HEK293 (cell line): ENCODE measurements around the gene ARMC2.

Experiments
- CTCF ChIA-PET: fragments of 350-600 bp; formaldehyde crosslinking; extraction: SDS; loops from one replicate; lab custom pipeline; 2021; ENCODE audit warnings: antibody characterized with exemption; lab: Yijun Ruan, JAX
- POLR2A ChIA-PET: fragments of 300-600 bp; formaldehyde crosslinking; extraction: SDS; loops from one replicate; lab custom pipeline; 2020; ENCODE audit warnings: antibody characterized with exemption, inconsistent platforms; lab: Yijun Ruan, JAX
- H3K27ac ChIP-seq: fragments of 200-500 bp; sonication (Bioruptor generic); 2 replicates; pipeline ENCODE4 v1.5.1; 2014; ENCODE audit warnings: low read depth, low read length, control low read depth, inconsistent platforms; ENCODE audit errors: extremely low read depth
- H3K36me3 ChIP-seq, 2 experiments: fragments of 200-500 bp in 1 of 2; sonication (Bioruptor generic) in 1 of 2; 1 replicate in 1 of 2; 2 replicates in 1 of 2; pipeline ENCODE4 v1.5.1; 2014 to 2017; ENCODE audit warnings: inconsistent platforms in 2 of 2, low read length in 2 of 2; ENCODE audit not compliant: control insufficient read depth in 2 of 2, insufficient read depth in 1 of 2
- H3K4me1 ChIP-seq: fragments of 200-500 bp; sonication (Bioruptor generic); 2 replicates; pipeline ENCODE4 v1.5.1; 2014; ENCODE audit warnings: mild to moderate bottlenecking, low read length, inconsistent platforms; ENCODE audit not compliant: control insufficient read depth, insufficient read depth
- H3K4me3 ChIP-seq: 2 replicates; pipeline ENCODE4 v1.5.1; 2011; ENCODE audit warnings: low read depth, mild to moderate bottlenecking, control low read depth, low read length, moderate library complexity
- H3K9me3 ChIP-seq: fragments of 200-500 bp; sonication (Bioruptor generic); 2 replicates; pipeline ENCODE4 v1.5.1; 2014; ENCODE audit warnings: low read depth, low read length, inconsistent platforms; ENCODE audit not compliant: control insufficient read depth, insufficient read depth
- BCL11A ChIP-seq: fragments of 450-650 bp; formaldehyde crosslinking; IDR thresholded peaks from 2 replicates; pipeline ENCODE4 v1.5.1; 2016; ENCODE audit warnings: low read depth, missing biosample characterization, missing genetic modification characterization
- SP2 ChIP-seq: fragments of 450-650 bp; formaldehyde crosslinking; IDR thresholded peaks from 2 replicates; pipeline ENCODE4 v1.5.1; 2016; ENCODE audit warnings: missing biosample characterization, missing genetic modification characterization
- SP7 ChIP-seq: fragments of 450-650 bp; formaldehyde crosslinking; IDR thresholded peaks from 2 replicates; pipeline ENCODE4 v1.5.1; 2016; ENCODE audit warnings: missing biosample characterization, missing genetic modification characterization
- TRIM28 ChIP-seq: IDR thresholded peaks from 2 replicates; pipeline ENCODE4 v1.6.1; 2011; ENCODE audit warnings: low read length, control low read depth, borderline replicate concordance
- ZBTB48 ChIP-seq: fragments of 450-650 bp; formaldehyde crosslinking; IDR thresholded peaks from 2 replicates; pipeline ENCODE4 v1.5.1; 2016; ENCODE audit warnings: missing biosample characterization, missing genetic modification characterization
- ZEB2 ChIP-seq: fragments of 450-650 bp; formaldehyde crosslinking; IDR thresholded peaks from 2 replicates; pipeline ENCODE4 v1.5.1; 2016; ENCODE audit warnings: missing biosample characterization, missing genetic modification characterization
- ZFP3 ChIP-seq: fragments of 450-650 bp; formaldehyde crosslinking; IDR thresholded peaks from 2 replicates; pipeline ENCODE4 v1.5.1; 2016; ENCODE audit warnings: low read depth, missing biosample characterization, missing genetic modification characterization
- ZFP41 ChIP-seq: fragments of 450-650 bp; formaldehyde crosslinking; IDR thresholded peaks from 2 replicates; pipeline ENCODE4 v1.5.1; 2016; ENCODE audit warnings: missing biosample characterization, missing genetic modification characterization, borderline replicate concordance
- ZNF138 ChIP-seq: fragments of 450-650 bp; formaldehyde crosslinking; IDR thresholded peaks from 2 replicates; pipeline ENCODE4 v1.5.1; 2016; ENCODE audit warnings: missing biosample characterization, missing genetic modification characterization, borderline replicate concordance
- ZNF155 ChIP-seq: fragments of 450-650 bp; formaldehyde crosslinking; IDR thresholded peaks from 2 replicates; pipeline ENCODE4 v1.5.1; 2016; ENCODE audit warnings: missing biosample characterization, missing genetic modification characterization
- ZNF311 ChIP-seq: fragments of 450-650 bp; formaldehyde crosslinking; IDR thresholded peaks from 2 replicates; pipeline ENCODE4 v1.5.1; 2017; ENCODE audit warnings: missing biosample characterization, missing genetic modification characterization, borderline replicate concordance
- ZNF350 ChIP-seq: fragments of 450-650 bp; formaldehyde crosslinking; IDR thresholded peaks from 2 replicates; pipeline ENCODE4 v1.5.0; 2017; ENCODE audit warnings: missing biosample characterization, mild to moderate bottlenecking, missing genetic modification characterization
- ZNF426 ChIP-seq: fragments of 450-650 bp; formaldehyde crosslinking; IDR thresholded peaks from 2 replicates; pipeline ENCODE4 v1.5.1; 2017; ENCODE audit warnings: missing biosample characterization, missing genetic modification characterization, mild to moderate bottlenecking, inconsistent platforms, moderate library complexity
- ZNF510 ChIP-seq: fragments of 450-650 bp; formaldehyde crosslinking; IDR thresholded peaks from 2 replicates; pipeline ENCODE4 v1.5.1; 2018; ENCODE audit warnings: mild to moderate bottlenecking, missing genetic modification characterization, missing biosample characterization; ENCODE audit not compliant: insufficient replicate concordance
- ZNF600 ChIP-seq: fragments of 450-650 bp; formaldehyde crosslinking; IDR thresholded peaks from 2 replicates; pipeline ENCODE4 v1.5.1; 2016; ENCODE audit warnings: missing biosample characterization, missing genetic modification characterization
- ZNF621 ChIP-seq: fragments of 450-650 bp; formaldehyde crosslinking; IDR thresholded peaks from 2 replicates; pipeline ENCODE4 v1.5.1; 2017; ENCODE audit warnings: missing biosample characterization, missing genetic modification characterization
- ZNF629 ChIP-seq: fragments of 450-650 bp; formaldehyde crosslinking; IDR thresholded peaks from 2 replicates; pipeline ENCODE4 v1.5.1; 2017; ENCODE audit warnings: missing biosample characterization, missing genetic modification characterization
- ZNF792 ChIP-seq: fragments of 450-650 bp; formaldehyde crosslinking; IDR thresholded peaks from 2 replicates; pipeline ENCODE4 v1.5.1; 2016; ENCODE audit warnings: missing biosample characterization, missing genetic modification characterization
- ZSCAN30 ChIP-seq: fragments of 450-650 bp; IDR thresholded peaks from 2 replicates; pipeline ENCODE4 v1.5.1; 2018; ENCODE audit warnings: missing biosample characterization, mild to moderate bottlenecking, missing genetic modification characterization, moderate library complexity
- TF ChIP-seq, protein P1 (sequence below): fragments of 450-650 bp; formaldehyde crosslinking; IDR thresholded peaks from 2 replicates; pipeline ENCODE4 v1.5.1; 2016; ENCODE audit warnings: missing biosample characterization, missing genetic modification characterization
- TF ChIP-seq, protein P2 (sequence below): fragments of 450-650 bp; IDR thresholded peaks from 2 replicates; pipeline ENCODE4 v1.5.1; 2018; ENCODE audit warnings: missing biosample characterization, missing genetic modification characterization
- TF ChIP-seq, protein P3 (sequence below): fragments of 450-650 bp; IDR thresholded peaks from 2 replicates; pipeline ENCODE4 v1.5.1; 2018; ENCODE audit warnings: missing biosample characterization, mild to moderate bottlenecking, missing genetic modification characterization
- TF ChIP-seq, protein P4 (sequence below): fragments of 450-650 bp; formaldehyde crosslinking; IDR thresholded peaks from 2 replicates; pipeline ENCODE4 v1.5.1; 2016; ENCODE audit warnings: missing biosample characterization, missing genetic modification characterization
- TF ChIP-seq, protein P5 (sequence below): fragments of 450-650 bp; formaldehyde crosslinking; optimal IDR thresholded peaks from 2 replicates; pipeline ENCODE3; 2016; ENCODE audit warnings: missing biosample characterization, mild to moderate bottlenecking, missing genetic modification characterization

The ARMC2 gene

DNA sequence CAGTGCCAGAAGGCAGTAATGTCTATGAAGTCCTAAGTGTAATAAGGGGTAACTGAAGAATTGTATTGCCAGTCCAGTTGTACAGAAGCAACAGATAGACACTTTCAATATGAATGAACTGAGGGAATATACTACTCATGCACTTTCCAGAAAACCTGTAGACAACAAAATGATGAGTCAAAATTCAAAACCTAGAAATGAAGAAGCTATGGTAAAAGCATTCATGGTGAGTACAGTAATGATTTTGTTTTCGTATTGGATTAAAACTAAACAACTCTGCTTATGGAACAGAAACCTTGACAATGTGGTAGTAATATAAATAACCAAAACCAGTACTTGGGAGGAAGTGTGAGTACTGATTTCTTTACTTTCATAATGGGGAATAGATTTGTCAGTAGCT lies 35.0 kb downstream of the ARMC2 start (continued):
- TF ChIP-seq, protein P1, sequence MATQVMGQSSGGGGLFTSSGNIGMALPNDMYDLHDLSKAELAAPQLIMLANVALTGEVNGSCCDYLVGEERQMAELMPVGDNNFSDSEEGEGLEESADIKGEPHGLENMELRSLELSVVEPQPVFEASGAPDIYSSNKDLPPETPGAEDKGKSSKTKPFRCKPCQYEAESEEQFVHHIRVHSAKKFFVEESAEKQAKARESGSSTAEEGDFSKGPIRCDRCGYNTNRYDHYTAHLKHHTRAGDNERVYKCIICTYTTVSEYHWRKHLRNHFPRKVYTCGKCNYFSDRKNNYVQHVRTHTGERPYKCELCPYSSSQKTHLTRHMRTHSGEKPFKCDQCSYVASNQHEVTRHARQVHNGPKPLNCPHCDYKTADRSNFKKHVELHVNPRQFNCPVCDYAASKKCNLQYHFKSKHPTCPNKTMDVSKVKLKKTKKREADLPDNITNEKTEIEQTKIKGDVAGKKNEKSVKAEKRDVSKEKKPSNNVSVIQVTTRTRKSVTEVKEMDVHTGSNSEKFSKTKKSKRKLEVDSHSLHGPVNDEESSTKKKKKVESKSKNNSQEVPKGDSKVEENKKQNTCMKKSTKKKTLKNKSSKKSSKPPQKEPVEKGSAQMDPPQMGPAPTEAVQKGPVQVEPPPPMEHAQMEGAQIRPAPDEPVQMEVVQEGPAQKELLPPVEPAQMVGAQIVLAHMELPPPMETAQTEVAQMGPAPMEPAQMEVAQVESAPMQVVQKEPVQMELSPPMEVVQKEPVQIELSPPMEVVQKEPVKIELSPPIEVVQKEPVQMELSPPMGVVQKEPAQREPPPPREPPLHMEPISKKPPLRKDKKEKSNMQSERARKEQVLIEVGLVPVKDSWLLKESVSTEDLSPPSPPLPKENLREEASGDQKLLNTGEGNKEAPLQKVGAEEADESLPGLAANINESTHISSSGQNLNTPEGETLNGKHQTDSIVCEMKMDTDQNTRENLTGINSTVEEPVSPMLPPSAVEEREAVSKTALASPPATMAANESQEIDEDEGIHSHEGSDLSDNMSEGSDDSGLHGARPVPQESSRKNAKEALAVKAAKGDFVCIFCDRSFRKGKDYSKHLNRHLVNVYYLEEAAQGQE (tag by site-specific recombination) = no peak
- TF ChIP-seq, protein P2, sequence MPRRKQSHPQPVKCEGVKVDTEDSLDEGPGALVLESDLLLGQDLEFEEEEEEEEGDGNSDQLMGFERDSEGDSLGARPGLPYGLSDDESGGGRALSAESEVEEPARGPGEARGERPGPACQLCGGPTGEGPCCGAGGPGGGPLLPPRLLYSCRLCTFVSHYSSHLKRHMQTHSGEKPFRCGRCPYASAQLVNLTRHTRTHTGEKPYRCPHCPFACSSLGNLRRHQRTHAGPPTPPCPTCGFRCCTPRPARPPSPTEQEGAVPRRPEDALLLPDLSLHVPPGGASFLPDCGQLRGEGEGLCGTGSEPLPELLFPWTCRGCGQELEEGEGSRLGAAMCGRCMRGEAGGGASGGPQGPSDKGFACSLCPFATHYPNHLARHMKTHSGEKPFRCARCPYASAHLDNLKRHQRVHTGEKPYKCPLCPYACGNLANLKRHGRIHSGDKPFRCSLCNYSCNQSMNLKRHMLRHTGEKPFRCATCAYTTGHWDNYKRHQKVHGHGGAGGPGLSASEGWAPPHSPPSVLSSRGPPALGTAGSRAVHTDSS (tag by site-specific recombination) = no peak
- no peak for TF ChIP-seq ZNF155 (tag by site-specific recombination)
- TF ChIP-seq, protein P3, sequence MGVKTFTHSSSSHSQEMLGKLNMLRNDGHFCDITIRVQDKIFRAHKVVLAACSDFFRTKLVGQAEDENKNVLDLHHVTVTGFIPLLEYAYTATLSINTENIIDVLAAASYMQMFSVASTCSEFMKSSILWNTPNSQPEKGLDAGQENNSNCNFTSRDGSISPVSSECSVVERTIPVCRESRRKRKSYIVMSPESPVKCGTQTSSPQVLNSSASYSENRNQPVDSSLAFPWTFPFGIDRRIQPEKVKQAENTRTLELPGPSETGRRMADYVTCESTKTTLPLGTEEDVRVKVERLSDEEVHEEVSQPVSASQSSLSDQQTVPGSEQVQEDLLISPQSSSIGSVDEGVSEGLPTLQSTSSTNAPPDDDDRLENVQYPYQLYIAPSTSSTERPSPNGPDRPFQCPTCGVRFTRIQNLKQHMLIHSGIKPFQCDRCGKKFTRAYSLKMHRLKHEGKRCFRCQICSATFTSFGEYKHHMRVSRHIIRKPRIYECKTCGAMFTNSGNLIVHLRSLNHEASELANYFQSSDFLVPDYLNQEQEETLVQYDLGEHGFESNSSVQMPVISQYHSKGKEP (tag by site-specific recombination) = no peak
- TF ChIP-seq, protein P4, sequence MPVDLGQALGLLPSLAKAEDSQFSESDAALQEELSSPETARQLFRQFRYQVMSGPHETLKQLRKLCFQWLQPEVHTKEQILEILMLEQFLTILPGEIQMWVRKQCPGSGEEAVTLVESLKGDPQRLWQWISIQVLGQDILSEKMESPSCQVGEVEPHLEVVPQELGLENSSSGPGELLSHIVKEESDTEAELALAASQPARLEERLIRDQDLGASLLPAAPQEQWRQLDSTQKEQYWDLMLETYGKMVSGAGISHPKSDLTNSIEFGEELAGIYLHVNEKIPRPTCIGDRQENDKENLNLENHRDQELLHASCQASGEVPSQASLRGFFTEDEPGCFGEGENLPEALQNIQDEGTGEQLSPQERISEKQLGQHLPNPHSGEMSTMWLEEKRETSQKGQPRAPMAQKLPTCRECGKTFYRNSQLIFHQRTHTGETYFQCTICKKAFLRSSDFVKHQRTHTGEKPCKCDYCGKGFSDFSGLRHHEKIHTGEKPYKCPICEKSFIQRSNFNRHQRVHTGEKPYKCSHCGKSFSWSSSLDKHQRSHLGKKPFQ = no peak
- TF ChIP-seq ZFP3 = no peak

DNA sequence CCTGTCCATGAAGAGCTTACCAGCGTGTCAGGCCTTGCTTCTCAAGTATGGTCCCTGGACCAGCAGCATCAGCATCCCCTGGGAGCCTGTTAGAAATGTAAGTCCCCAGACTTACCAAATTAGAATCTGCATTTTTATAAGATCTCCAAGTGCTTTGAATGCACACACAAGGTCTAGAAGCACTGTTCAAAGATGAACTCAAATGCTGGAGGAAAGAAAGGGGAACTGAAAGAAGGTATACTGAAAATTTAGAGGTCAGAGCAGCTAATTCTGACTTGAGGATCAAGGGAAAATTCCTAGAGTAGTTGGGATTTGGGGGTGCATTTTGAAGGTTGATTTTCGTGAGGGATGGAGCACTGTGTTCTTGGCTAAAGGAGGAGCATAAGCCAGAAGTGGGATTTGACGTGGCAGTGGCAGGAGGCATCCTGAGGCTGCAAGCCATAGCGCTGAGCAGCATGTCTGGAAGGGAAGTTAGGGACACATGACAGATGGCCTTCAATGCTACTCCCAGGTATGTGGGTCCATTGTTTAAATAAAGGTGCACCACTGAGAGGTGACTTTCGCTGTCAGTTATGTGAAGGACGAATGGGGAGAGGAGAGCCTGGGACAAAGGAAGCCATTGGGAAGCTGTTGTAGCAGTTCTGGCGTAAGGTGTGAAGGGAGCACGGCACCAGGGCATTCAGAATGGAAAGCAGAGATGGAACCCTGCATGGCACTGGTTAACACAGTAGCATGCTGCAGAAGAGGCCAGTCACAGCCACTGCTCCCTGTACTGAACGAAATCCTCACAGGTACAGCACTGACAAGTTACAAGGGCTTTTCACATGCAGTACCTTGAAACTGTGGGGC lies 36.2 kb downstream of the ARMC2 start:
- Histone ChIP-seq H3K4me3 (no peak overlapping the region), H3K27ac (no peak overlapping the region), H3K4me1 (no peaks in the 10 kb centered on the region), H3K9me3 (no peaks in the 10 kb centered on the region), H3K36me3 (peaks cover 0 to 4% of the 10 kb centered on the region in 2 experiments; a peak in 1 of 3 replicates)
- CTCF ChIA-PET = interaction anchor here (0.6 to 3.2 kb wide), 6 partner anchors 9 to 344 kb away, joined by 3 to 11 read pairs (median 4); no protein-coding TSS in a partner anchor
- POLR2A ChIA-PET = no interaction called here
- no peak for TF ChIP-seq BCL11A (tag by site-specific recombination)
- no peak for TF ChIP-seq ZNF350 (tag by site-specific recombination)
- TF ChIP-seq SP2 = no peak
- no peak for TF ChIP-seq ZNF600 (tag by site-specific recombination)
- no peak for TF ChIP-seq ZNF629 (tag by site-specific recombination)
- no peak for TF ChIP-seq ZBTB48
- TF ChIP-seq, protein P5, sequence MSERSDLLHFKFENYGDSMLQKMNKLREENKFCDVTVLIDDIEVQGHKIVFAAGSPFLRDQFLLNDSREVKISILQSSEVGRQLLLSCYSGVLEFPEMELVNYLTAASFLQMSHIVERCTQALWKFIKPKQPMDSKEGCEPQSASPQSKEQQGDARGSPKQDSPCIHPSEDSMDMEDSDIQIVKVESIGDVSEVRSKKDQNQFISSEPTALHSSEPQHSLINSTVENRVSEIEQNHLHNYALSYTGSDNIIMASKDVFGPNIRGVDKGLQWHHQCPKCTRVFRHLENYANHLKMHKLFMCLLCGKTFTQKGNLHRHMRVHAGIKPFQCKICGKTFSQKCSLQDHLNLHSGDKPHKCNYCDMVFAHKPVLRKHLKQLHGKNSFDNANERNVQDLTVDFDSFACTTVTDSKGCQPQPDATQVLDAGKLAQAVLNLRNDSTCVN (tag by site-specific recombination) = no peak
- TF ChIP-seq TRIM28 = no peak
- TF ChIP-seq ZNF621 (tag by site-specific recombination) = no peak
- no peak for TF ChIP-seq SP7 (tag by site-specific recombination)
- no peak for TF ChIP-seq ZNF510 (tag by site-specific recombination)
- TF ChIP-seq ZSCAN30 (tag by site-specific recombination) = no peak
- no peak for TF ChIP-seq ZFP41 (tag by site-specific recombination)
- no peak for TF ChIP-seq ZNF792 (tag by site-specific recombination)
- no peak for TF ChIP-seq ZEB2 (tag by site-specific recombination)
- TF ChIP-seq ZNF138 = no peak
- TF ChIP-seq ZNF311 = no peak
- TF ChIP-seq ZNF426 (tag by site-specific recombination) = no peak
